ENCODE measurements around the gene SP6.
A peak's percentile ranks its signal among the peaks of the same experiment; 100 is the strongest.

The SP6 gene

GRCh38 chr17:47831003-47831933 lies 19.7 kb downstream of the SP6 start, which contains the start of the genes LRRC46 and MRPL10:
TSS of gene LRRC46 (plus strand) at chr17:47831670. CDS start at chr17:47831990, 320 bp downstream.
TSS of gene MRPL10 (minus strand) at chr17:47831541. CDS start at chr17:47831511, 30 bp downstream.
- peak; percentile 93 for DNase-seq

- DNase-seq = no peak
These were observed 20.5 kb downstream of the SP6 start for GRCh38 chr17:47830396-47831002.

GRCh38 chr17:47829870-47830269 lies 21.1 kb downstream of the SP6 start:
- DNase-seq = peak; percentile 90

GRCh38 chr17:47823519-47823918 lies 27.4 kb downstream of the SP6 start:
- no peak for DNase-seq

- DNase-seq = no peak
These were observed 28.2 kb downstream of the SP6 start for GRCh38 chr17:47822785-47823184.

GRCh38 chr17:47821424-47822391 lies 29.3 kb downstream of the SP6 start, which contains the start of gene OSBPL7:
TSS of gene OSBPL7 (minus strand) at chr17:47821794. CDS start at chr17:47820278, 1,516 bp downstream.
- peak; percentile 88 for DNase-seq

- DNase-seq = no peak
These were observed 29.9 kb downstream of the SP6 start for GRCh38 chr17:47821031-47821423.

GRCh38 chr17:47820033-47820789 lies 30.8 kb downstream of the SP6 start:
- no peak for DNase-seq

- DNase-seq = no peak
These were observed 31.5 kb downstream of the SP6 start for GRCh38 chr17:47819475-47819874.

GRCh38 chr17:47818002-47818695 lies 32.8 kb downstream of the SP6 start:
- DNase-seq = no peak

GRCh38 chr17:47816947-47817346 lies 34.0 kb downstream of the SP6 start:
- no peak for DNase-seq

GRCh38 chr17:47816111-47816735 lies 34.7 kb downstream of the SP6 start:
- DNase-seq = no peak

GRCh38 chr17:47815106-47815918 lies 35.7 kb downstream of the SP6 start:
- DNase-seq = no peak

- DNase-seq = no peak
These were observed 37.4 kb downstream of the SP6 start for GRCh38 chr17:47813512-47814031.

GRCh38 chr17:47813077-47813476 lies 37.9 kb downstream of the SP6 start:
- no peak for DNase-seq

- no peak for DNase-seq
These were observed 38.6 kb downstream of the SP6 start for GRCh38 chr17:47812146-47812920.

GRCh38 chr17:47811709-47812108 lies 39.3 kb downstream of the SP6 start:
- no peak for DNase-seq

- no peak for DNase-seq
These were observed 39.9 kb downstream of the SP6 start for GRCh38 chr17:47810901-47811635.
